Gastroesophageal sphincter (tissue), 4 donors: ENCODE measurements around the gene SPATA21. TPM values are rescaled to one million over a fixed set of nuclear protein-coding genes. Genes with fewer than 3 reads are reported as not detected.

Source experiments
- ATAC-seq: fragments of 150-250 bp; one replicate; pipeline ENCODE4 v1.9.1; 2016; ENCODE audit warnings: mild to moderate bottlenecking, moderate library complexity
- H3K27ac ChIP-seq, 4 donors: fragments of 200-600 bp; sonication (generic) in 3 of 4; 1 replicate in 3 of 4; 2 replicates in 1 of 4; pipeline ENCODE4 v1.5.1; 2016 to 2019
- H3K27me3 ChIP-seq: fragments of 200-600 bp; sonication (generic); one replicate; pipeline ENCODE4 v1.5.1; 2019
- H3K36me3 ChIP-seq, 2 donors: fragments of 200-600 bp; sonication (generic); one replicate each; pipeline ENCODE4 v1.5.1; 2019; ENCODE audit warnings: control low read depth in 1 of 2
- H3K4me1 ChIP-seq, 3 donors: fragments of 200-600 bp; sonication (generic); 1 replicate in 2 of 3; 2 replicates in 1 of 3; pipeline ENCODE4 v1.5.1; 2016 to 2019; ENCODE audit warnings: control low read depth in 2 of 3
- H3K4me3 ChIP-seq, 2 donors: fragments of 200-600 bp; sonication (generic); one replicate each; pipeline ENCODE4 v1.5.1; 2019; ENCODE audit warnings: mild to moderate bottlenecking in 1 of 2, moderate library complexity in 1 of 2
- H3K9me3 ChIP-seq, 3 donors: fragments of 200-600 bp; sonication (generic); one replicate each; pipeline ENCODE4 v1.5.1; 2017 to 2019; ENCODE audit warnings: control low read depth in 2 of 3
- CTCF ChIP-seq, 4 experiments: fragments of 200-600 bp in 2 of 4; fragments of 450-650 bp in 2 of 4; sonication (generic) in 1 of 4; IDR thresholded peaks; one replicate each; pipeline ENCODE4 v1.5.1; 2017 to 2019; ENCODE audit warnings: antibody characterized with exemption in 4 of 4, mild to moderate bottlenecking in 2 of 4, moderate library complexity in 2 of 4
- EP300 ChIP-seq: sonication (generic); formaldehyde crosslinking; IDR thresholded peaks from one replicate; pipeline ENCODE4 v1.6.1; 2017; ENCODE audit warnings: antibody characterized with exemption, mild to moderate bottlenecking
- POLR2A ChIP-seq, 2 donors: fragments of 450-650 bp; IDR thresholded peaks; one replicate each; pipeline ENCODE4 v1.6.1; 2017; ENCODE audit warnings: antibody characterized with exemption in 2 of 2, mild to moderate bottlenecking in 2 of 2, moderate library complexity in 1 of 2
- POLR2AphosphoS5 ChIP-seq: sonication (generic); formaldehyde crosslinking; IDR thresholded peaks from one replicate; pipeline ENCODE4 v1.6.1; 2017; ENCODE audit warnings: antibody characterized with exemption
- WGBS, 2 donors: methylation state at CpG; one replicate each; pipeline ENCODE4 v1.1.5; 2018; ENCODE audit warnings: low coverage in 1 of 2; 5-methylcytosine and 5-hydroxymethylcytosine counted together
- total RNA-seq, 4 donors: library from RNA; depleted of rRNA; stranded (reverse); fragments of >200 nt; gene quantifications; one replicate each; pipeline ENCODE4 v1.1.0, GENCODE V29; 2016

Gene SPATA21
- total RNA-seq, 4 donors from 2014 or later: 0.12 to 3.6 TPM; not detected in 2

GRCh38 chr1:16438516-16438915, 1.3 kb upstream of the SPATA21 start:
- Histone ChIP-seq H3K9me3 (no peaks in the 10 kb centered on the region), H3K36me3 (peaks cover 0 to 7% of the 10 kb centered on the region in 2 donors), H3K4me3 (no peak overlapping the region), H3K27me3 (peaks cover 1% of the 10 kb centered on the region), H3K4me1 (peaks cover 0 to 34% (median 9%) of the 10 kb centered on the region in 3 donors), H3K27ac (no peak overlapping the region)
- WGBS, 2 donors: 75 to 92% methylated on average over 2 of the region's 2 CpGs
- no peak for TF ChIP-seq POLR2A (IDR thresholded peaks at IDR 0.05)
- no peak for ATAC-seq

GRCh38 chr1:16434501-16434900, 2.7 kb downstream of the SPATA21 start:
- TF ChIP-seq EP300 (no peak), CTCF (IDR thresholded peaks at IDR 0.05) (no peak), POLR2AphosphoS5 (no peak), POLR2A (IDR thresholded peaks at IDR 0.05) (no peak)
- no peak for ATAC-seq
- peaks cover 9% of the 10 kb centered on the region for H3K27me3 ChIP-seq
- no peaks in the 10 kb centered on the region for H3K9me3 ChIP-seq
- H3K36me3 ChIP-seq: no peaks in the 10 kb centered on the region
- H3K4me1 ChIP-seq: no peaks in the 10 kb centered on the region
- WGBS, 2 donors: 39 to 58% methylated on average over 2 of the region's 2 CpGs
- H3K4me3 ChIP-seq: no peak overlapping the region
- H3K27ac ChIP-seq: no peak overlapping the region

GRCh38 chr1:16434007-16434406, 3.2 kb downstream of the SPATA21 start:
- H3K9me3 ChIP-seq: no peaks in the 10 kb centered on the region
- TF ChIP-seq EP300 (no peak), CTCF (IDR thresholded peaks at IDR 0.05) (no peak), POLR2AphosphoS5 (no peak), POLR2A (IDR thresholded peaks at IDR 0.05) (no peak)
- peaks cover 9% of the 10 kb centered on the region for H3K27me3 ChIP-seq
- H3K4me1 ChIP-seq: no peaks in the 10 kb centered on the region
- no peak for ATAC-seq
- no peak overlapping the region for H3K27ac ChIP-seq
- no peaks in the 10 kb centered on the region for H3K36me3 ChIP-seq
- H3K4me3 ChIP-seq: no peak overlapping the region
- WGBS, 2 donors: 91 to 96% methylated on average over 4 of the region's 4 CpGs

- Histone ChIP-seq H3K9me3 (no peaks in the 10 kb centered on the region), H3K4me3 (no peak overlapping the region), H3K27ac (no peak overlapping the region), H3K36me3 (no peaks in the 10 kb centered on the region), H3K27me3 (peaks cover 9% of the 10 kb centered on the region), H3K4me1 (no peaks in the 10 kb centered on the region)
- WGBS, 2 donors: 43 to 48% methylated on average over 2 to 8 of the region's 9 CpGs
- TF ChIP-seq POLR2AphosphoS5: no peak
- no peak for TF ChIP-seq EP300
- TF ChIP-seq CTCF (IDR thresholded peaks at IDR 0.05): no peak
- no peak for TF ChIP-seq POLR2A (IDR thresholded peaks at IDR 0.05)
- no peak for ATAC-seq
Observed at GRCh38 chr1:16433030-16433429, 4.2 kb downstream of the SPATA21 start.

GRCh38 chr1:16430606-16431005, 6.6 kb downstream of the SPATA21 start:
- H3K4me3 ChIP-seq: no peak overlapping the region
- H3K27me3 ChIP-seq: peaks cover 9% of the 10 kb centered on the region
- no peaks in the 10 kb centered on the region for H3K36me3 ChIP-seq
- TF ChIP-seq CTCF (IDR thresholded peaks at IDR 0.05) (no peak), POLR2A (IDR thresholded peaks at IDR 0.05) (no peak), EP300 (no peak), POLR2AphosphoS5 (no peak)
- H3K9me3 ChIP-seq: no peaks in the 10 kb centered on the region
- WGBS, 2 donors: 72 to 91% methylated on average over 3 of the region's 3 CpGs
- no peak overlapping the region for H3K27ac ChIP-seq
- H3K4me1 ChIP-seq: no peaks in the 10 kb centered on the region
- no peak for ATAC-seq
